HAP-1 (cell line): Measurements from ENCODE around the gene TOR2A.
A peak's percentile ranks its signal among the peaks of the same experiment; 100 is the strongest.

Experiments
- DNase-seq, 2 experiments: peaks; one replicate each; pipeline ENCODE4 v3.0.0-alpha.2; 2016 to 2020; ENCODE audit warnings: low spot score in 2 of 2
- H3K27me3 ChIP-seq: fragments of 250-450 bp; sonication (Bioruptor Pico); 2 replicates; pipeline ENCODE4 v1.5.1; 2020; ENCODE audit warnings: low read depth, mild to moderate bottlenecking, moderate library complexity
- H3K36me3 ChIP-seq: fragments of 250-450 bp; sonication (Bioruptor Pico); replicated peaks from 2 replicates; pipeline ENCODE4 v1.5.1; 2020; ENCODE audit warnings: mild to moderate bottlenecking
- H3K4me1 ChIP-seq: fragments of 250-450 bp; sonication (Bioruptor Pico); 2 replicates; pipeline ENCODE4 v1.5.1; 2020; ENCODE audit warnings: mild to moderate bottlenecking
- H3K4me3 ChIP-seq: fragments of 250-450 bp; sonication (Bioruptor Pico); 2 replicates; pipeline ENCODE4 v1.5.1; 2020; ENCODE audit warnings: mild to moderate bottlenecking, moderate library complexity
- H3K9me3 ChIP-seq: fragments of 250-450 bp; sonication (Bioruptor Pico); 2 replicates; pipeline ENCODE4 v1.5.1; 2020; ENCODE audit warnings: mild to moderate bottlenecking, moderate library complexity
- in situ Hi-C: fragments of 300-500 bp; cut with MboI; formaldehyde crosslinking; loops from 3 replicates; pipeline ENCODE4 v1.14.3; 2020; ENCODE audit warnings: low sequenced_read_pairs, inconsistent platforms, mixed read lengths

Gene TOR2A

DNA sequence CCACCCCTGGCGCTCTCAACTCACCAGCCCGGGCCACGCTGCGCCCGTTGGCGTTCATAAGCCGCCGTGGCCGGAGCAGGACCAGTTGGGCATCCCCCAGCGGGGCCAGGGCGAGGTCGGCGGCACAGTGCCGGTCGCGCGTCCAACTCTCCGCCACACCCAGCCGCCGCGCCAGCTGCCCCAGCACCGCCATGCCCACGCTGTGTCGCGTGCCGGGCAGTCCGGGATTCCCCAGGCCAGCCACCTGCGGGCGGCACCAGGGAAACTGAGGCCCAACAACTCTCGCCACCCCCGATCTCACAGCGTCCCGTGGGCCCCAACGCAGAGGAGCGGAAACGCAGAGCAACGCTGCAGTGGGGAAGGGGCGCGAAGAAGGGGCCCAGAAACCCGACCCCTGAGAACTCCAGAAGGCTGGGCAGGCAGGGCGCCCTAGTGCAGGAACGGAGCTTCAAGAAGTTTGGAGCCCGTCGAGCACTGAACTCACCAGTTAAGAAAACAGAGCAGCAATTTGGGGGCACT is 20.1 kb downstream of the TOR2A start:
- Histone ChIP-seq H3K9me3 (no peaks in the 10 kb centered on the region), H3K4me3 (peak overlapping the region; percentile 51), H3K4me1 (peaks cover 4% of the 10 kb centered on the region), H3K27me3 (no peaks in the 10 kb centered on the region), H3K36me3 (no peaks in the 10 kb centered on the region)
- peak in 1 of 2 experiments; percentile 37 for DNase-seq
- in situ Hi-C loops, result no loop called here

DNA sequence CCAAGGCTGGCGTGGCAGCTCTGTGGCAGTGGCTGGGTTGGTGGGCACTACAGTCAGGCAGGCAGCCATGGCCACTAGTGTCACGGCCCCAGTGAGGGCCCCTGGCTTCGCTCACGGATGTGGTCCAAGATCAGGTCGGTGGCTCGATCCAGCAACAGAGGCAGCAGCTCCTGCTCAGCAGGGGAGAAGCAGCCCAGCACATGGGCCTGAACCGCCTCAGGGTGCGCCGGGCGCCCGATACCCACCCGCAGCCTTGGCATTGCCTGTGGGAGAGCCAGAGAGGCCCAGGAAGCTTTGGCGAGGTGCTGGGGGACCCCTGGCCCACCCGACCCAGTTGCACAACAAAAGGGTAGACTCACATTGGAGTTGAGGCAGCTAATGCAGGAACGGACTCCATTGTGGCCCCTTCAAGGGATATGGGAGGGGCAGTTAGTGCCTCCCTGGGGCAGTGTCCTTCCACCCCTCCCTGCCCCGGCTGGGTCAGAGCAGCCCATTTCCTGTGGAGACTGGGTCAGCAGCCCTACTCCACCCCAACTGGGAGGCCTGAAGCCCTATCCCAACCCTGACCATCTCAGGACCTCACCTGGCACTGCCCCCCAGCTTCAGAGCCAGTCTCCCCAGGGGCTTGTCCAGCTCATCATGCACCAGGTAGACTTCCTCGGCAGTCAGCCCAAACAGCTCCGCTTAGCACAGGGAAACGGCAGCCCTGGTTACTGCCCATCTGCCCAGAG is 20.9 kb downstream of the TOR2A start:
- H3K36me3 ChIP-seq, result no peaks in the 10 kb centered on the region
- peak overlapping the region; percentile 51 for H3K4me3 ChIP-seq
- in situ Hi-C loops, result no loop called here
- no peaks in the 10 kb centered on the region for H3K27me3 ChIP-seq
- DNase-seq, result no peak
- H3K4me1 ChIP-seq, result peaks cover 4% of the 10 kb centered on the region
- no peaks in the 10 kb centered on the region for H3K9me3 ChIP-seq

DNA sequence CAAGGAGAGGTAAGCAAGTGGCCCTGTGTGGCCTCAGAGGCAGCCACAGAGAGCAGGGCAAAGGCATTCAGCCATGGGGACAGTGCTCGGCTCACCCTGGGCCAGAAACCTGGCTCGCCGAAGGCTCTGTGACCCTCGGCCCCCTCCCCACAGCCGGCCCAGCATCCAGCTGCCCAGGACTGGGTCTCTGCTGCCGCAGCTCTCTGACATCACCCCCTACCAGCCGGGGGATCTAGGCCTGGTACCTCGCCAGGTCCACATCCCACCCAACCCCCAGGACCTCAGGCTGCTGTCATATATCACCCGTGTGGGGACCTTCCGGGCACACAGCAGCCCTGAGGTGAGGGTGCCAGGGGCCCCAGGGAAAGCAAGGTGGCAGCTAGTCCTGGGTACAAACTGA is 22.2 kb downstream of the TOR2A start:
- Histone ChIP-seq H3K36me3 (no peaks in the 10 kb centered on the region), H3K9me3 (no peaks in the 10 kb centered on the region), H3K4me1 (no peaks in the 10 kb centered on the region; the same call in 1 of the 2 replicates), H3K4me3 (no peak overlapping the region), H3K27me3 (no peaks in the 10 kb centered on the region)
- no peak for DNase-seq
- in situ Hi-C loops, result no loop called here

DNA sequence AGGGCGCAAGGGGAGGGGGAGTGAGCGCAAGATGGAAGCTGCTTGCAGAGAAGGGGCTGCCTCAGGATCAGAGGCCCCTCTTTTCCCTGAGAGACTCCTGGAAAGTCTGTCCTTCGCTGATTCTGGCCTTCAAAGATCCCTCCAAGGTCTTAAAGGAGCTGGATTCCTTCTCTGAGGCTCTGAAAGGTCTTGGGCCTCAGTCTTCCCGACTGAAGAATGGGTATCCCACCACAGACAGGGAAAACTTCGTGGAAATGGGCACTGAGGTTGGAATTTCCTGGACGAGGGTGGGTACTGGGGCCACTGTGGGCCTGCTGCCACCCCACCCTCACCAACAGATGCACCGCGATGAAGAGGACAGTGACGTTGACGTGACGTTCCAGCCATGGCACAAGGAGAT is 22.7 kb downstream of the TOR2A start:
- DNase-seq, result no peak
- H3K27me3 ChIP-seq, result no peaks in the 10 kb centered on the region
- H3K36me3 ChIP-seq, result no peaks in the 10 kb centered on the region
- in situ Hi-C loops, result no loop called here
- no peak overlapping the region for H3K4me3 ChIP-seq
- H3K9me3 ChIP-seq, result no peaks in the 10 kb centered on the region
- H3K4me1 ChIP-seq, result no peaks in the 10 kb centered on the region; the same call in 1 of the 2 replicates

DNA sequence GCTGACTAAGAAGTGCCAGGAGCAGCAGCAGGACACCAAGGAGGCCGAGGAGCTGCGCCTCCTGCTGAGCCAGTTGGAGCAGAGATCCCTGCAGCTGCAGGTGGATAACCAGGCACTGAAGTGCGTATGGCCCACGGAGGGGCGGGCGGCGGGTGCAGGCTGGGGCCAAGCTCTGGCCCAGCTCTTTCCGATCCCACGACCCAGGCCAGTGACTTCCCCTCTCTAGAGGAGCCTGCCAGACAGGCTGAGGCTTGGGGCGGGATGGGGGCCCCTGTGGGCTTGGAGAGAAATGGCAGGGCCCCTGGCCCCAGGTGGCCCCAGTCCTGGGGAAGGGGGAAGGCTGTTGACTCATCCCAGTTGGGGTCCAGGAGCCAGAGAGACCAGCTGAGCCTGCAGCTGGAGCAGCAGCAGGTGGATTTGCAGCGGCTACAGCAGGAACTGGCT is 23.2 kb downstream of the TOR2A start:
- in situ Hi-C loops, result no loop called here
- Histone ChIP-seq H3K4me1 (no peaks in the 10 kb centered on the region; the same call in 1 of the 2 replicates), H3K9me3 (no peaks in the 10 kb centered on the region), H3K36me3 (no peaks in the 10 kb centered on the region), H3K4me3 (no peak overlapping the region), H3K27me3 (no peaks in the 10 kb centered on the region)
- DNase-seq, result no peak

DNA sequence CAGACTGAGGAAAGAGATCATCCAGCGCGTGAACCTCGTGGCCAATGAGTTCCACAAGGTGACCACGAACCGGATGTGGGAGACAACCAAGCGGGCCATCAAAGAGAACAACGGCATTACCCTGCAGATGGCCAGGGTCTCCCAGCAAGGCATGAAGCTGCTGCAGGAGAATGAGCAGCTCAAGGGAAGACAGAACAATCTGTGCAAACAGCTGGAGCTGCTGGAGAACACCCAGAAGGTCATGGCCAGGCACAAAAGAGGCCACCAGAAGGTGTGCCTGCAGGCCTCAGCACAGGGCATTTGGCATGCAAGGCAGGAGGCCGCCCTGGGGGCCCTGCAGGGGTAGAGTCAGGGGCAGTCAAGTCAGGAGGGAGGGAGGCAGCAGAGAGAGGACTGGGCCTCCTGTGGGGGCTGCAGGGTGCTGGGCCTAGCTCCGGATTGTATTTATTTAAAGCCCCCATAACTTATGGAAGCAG is 23.8 kb downstream of the TOR2A start:
- H3K4me3 ChIP-seq, result no peak overlapping the region
- H3K9me3 ChIP-seq, result no peaks in the 10 kb centered on the region
- no peaks in the 10 kb centered on the region; the same call in 1 of the 2 replicates for H3K4me1 ChIP-seq
- in situ Hi-C loops, result no loop called here
- no peak for DNase-seq
- H3K36me3 ChIP-seq, result no peaks in the 10 kb centered on the region
- no peaks in the 10 kb centered on the region for H3K27me3 ChIP-seq

DNA sequence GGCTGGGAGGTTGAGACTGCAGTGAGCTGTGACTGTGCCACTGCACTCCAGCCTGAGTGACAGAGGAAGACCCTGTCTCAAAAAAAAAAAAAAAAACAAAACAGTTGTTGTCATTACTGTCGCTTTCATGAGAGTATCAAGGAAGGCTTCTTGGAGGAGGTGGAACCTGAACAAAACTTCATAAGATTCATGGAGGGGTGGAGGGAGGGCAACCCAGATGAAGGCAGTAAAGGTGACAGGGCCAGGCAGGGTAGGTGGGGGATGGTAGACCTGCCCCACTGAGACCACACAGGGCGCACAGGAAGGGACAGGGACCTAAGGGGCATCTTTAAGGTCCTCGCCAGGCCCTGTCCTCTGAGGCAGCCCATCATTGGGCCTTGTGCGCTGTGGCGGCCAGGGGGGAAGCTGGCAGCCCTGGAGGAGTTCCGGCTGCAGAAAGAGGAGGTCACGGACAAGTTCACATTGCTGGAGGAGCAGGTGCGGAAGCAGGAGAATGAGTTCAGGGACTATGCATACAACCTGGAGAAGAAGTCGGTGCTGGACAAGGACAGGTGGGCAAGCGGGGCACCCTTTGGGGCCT is 24.8 kb downstream of the TOR2A start:
- no peaks in the 10 kb centered on the region for H3K4me1 ChIP-seq
- no peak overlapping the region for H3K4me3 ChIP-seq
- no peaks in the 10 kb centered on the region for H3K36me3 ChIP-seq
- DNase-seq, result no peak
- no peaks in the 10 kb centered on the region for H3K27me3 ChIP-seq
- in situ Hi-C loops, result no loop called here
- H3K9me3 ChIP-seq, result no peaks in the 10 kb centered on the region

DNA sequence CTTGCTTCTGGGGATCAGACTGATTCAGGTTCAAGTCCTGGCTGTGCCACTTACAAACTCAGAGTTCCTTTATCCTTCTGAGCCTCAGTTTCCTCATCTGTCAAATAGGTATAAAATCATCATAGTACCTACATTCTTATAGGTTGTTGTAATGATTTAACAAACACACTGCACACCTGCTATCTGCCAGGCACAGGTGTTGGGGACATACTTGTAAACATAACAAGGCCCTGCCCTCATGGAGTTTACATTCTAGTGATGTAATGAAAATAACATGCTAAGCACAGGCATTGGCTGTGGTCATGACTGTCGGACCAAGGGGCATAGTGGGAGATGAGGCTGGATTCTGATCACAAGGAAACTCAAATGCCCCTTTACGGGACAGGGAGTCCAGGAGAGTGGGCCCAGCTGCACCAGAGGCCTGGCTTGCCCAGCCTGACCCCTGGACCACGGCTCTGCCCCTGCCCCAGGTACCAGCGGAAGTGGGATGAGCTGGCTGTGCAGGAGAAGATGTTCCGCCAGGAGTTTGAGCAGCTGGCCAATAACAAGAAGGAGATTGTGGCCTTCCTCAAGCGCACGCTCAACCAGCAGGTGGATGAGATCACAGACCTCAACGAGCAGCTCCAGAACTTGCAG is 26.0 kb downstream of the TOR2A start:
- H3K9me3 ChIP-seq, result no peaks in the 10 kb centered on the region
- in situ Hi-C loops, result no loop called here

DNA sequence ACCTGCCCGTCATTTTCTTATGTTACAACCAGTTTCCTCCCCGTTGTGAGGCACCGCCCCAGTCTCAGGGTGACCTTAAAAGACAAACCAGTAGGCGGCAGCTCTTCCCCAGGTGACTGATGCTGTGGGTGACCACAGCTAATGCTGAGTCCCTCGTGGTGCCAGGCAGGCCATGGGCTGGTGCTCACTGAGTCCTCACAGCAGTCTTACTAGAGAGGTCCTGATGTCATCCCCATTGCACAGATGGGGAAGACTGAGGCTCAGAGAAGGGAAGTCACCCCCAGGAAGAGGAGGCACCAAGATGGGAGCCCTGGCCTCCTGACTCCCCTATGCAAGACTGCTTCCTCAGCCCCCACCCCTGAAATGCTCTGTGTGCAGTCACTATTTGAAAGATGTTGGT is 27.3 kb downstream of the TOR2A start:
- in situ Hi-C loops, result no loop called here

More for the DNA sequence above, 26.0 kb downstream of the TOR2A start:
- no peak for DNase-seq
- H3K4me3 ChIP-seq, result no peak overlapping the region
- no peaks in the 10 kb centered on the region for H3K4me1 ChIP-seq
- H3K27me3 ChIP-seq, result no peaks in the 10 kb centered on the region
- no peaks in the 10 kb centered on the region for H3K36me3 ChIP-seq

DNA sequence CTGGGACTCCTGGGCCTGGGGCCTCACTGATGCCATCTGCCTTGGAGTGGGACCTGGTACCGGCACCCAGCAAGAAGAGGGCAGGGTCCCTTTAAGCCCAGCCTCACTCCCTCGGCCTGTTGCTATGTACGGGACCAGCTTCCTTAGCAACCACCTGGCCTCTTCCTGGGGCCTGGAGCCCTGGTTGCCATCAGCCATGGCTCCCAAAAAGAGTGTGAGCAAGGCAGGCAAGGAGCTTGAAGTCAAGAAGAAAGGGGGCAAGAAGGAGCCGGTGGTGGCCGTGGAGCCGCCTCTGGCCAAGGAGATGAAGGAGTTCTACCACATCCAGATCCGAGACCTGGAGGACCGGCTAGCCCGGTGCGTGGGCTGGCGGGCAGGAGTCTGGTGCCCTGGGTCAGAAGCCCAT is 28.3 kb downstream of the TOR2A start, which contains the start of gene CFAP157:
Gene CFAP157 (plus strand): TSS at position 153 of the 406 bp plus-strand sequence. CDS start 44 bp downstream, at position 197.
- no peaks in the 10 kb centered on the region for H3K27me3 ChIP-seq
- no peaks in the 10 kb centered on the region for H3K36me3 ChIP-seq
- no peak for DNase-seq
- no peak within 1 kb of the TSS for H3K4me3 ChIP-seq
- H3K9me3 ChIP-seq, result no peaks in the 10 kb centered on the region
- no peaks in the 10 kb centered on the region for H3K4me1 ChIP-seq
- in situ Hi-C loops, result no loop called here

More for the DNA sequence above, 27.3 kb downstream of the TOR2A start:
- no peak for DNase-seq
- H3K4me3 ChIP-seq, result no peak overlapping the region
- H3K36me3 ChIP-seq, result no peaks in the 10 kb centered on the region
- no peaks in the 10 kb centered on the region for H3K4me1 ChIP-seq
- no peaks in the 10 kb centered on the region for H3K27me3 ChIP-seq
- no peaks in the 10 kb centered on the region for H3K9me3 ChIP-seq

DNA sequence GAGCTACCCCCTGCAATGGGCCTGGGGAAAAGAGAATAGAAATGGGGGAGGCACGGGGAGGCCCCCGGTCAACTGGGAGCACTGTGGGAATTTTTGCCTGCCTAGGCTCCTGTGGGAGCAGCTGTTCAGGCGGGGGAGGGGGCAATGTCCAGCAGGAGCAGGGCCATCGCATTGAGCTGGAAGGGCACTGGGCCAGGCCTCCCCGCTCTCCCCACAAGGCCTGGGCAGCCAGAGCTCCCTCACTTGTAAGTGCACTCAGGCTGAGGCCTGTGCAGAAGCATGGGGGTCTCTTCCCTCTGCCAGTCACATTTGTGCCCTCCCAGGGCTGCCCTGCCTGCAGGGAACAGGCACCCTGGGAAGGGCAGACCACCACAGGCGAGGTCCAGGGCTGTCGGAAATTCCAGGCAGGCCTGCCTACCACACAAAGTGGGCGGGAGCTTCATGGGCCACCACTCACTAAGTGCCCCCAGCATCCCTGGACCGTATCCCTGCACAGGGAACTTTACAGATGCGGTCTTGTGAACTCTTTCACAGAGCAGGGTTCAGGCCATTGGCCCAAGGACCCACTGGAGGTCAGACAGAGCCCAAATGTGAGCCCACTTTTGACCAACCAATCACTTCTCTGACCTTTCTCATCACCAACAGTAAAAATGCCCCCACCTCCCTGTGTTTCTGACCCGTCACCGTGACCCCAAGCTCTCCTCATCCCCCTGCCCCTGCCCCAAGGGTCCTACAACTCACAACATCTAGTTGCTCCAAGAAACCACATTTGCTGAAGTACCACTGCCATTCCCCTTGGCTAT is 29.3 kb downstream of the TOR2A start:
- H3K9me3 ChIP-seq, result no peaks in the 10 kb centered on the region
- H3K4me3 ChIP-seq, result no peak overlapping the region
- DNase-seq, result no peak
- H3K4me1 ChIP-seq, result no peaks in the 10 kb centered on the region
- in situ Hi-C loops, result no loop called here
- no peaks in the 10 kb centered on the region for H3K36me3 ChIP-seq
- H3K27me3 ChIP-seq, result no peaks in the 10 kb centered on the region

DNA sequence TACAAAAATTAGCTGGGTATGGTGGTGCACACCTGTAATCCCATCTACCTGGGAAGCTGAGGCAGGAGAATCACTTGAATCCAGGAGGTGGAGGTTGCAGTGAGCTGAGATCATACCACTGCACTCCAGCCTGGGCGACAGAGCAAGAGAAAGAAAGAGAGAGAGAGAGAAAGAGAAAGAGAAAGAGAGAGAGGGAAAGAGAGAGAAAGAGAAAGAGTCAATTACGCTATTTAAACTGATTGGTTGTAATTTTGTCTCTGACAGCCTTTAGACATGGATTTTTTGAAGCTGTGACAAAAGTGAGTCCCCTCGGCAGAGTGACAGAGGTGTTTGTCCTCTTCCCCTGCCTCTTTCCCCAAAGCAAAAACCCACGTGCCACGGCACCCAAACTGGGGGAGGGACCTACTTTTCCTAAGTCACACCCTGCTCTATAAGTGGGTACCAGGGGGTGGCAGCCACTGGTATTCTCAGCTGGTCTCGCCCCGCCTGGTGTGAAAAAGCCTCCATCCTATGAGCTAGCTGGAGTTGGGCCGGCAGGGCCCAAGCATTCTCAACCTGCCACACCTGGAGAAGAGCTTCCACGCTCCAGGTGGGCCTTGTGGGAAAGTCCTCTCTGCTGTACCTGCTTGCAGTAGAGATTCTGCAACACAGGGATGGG is 31.7 kb downstream of the TOR2A start:
- Histone ChIP-seq H3K36me3 (no peaks in the 10 kb centered on the region), H3K27me3 (no peaks in the 10 kb centered on the region), H3K4me1 (no peaks in the 10 kb centered on the region), H3K4me3 (no peak overlapping the region), H3K9me3 (no peaks in the 10 kb centered on the region)
- no peak for DNase-seq
- in situ Hi-C loops, result no loop called here
